CD4-positive, alpha-beta T cell treated with Interleukin-17A for 4 hours (primary cell): ENCODE data around the gene AFDN.
A peak's percentile ranks its signal among the peaks of the same experiment; 100 is the strongest.

Experiments used
- DNase-seq: peaks from one replicate; pipeline ENCODE4 v3.0.0-alpha.2; 2020; ENCODE audit warnings: mixed read lengths

The AFDN gene, protein sequence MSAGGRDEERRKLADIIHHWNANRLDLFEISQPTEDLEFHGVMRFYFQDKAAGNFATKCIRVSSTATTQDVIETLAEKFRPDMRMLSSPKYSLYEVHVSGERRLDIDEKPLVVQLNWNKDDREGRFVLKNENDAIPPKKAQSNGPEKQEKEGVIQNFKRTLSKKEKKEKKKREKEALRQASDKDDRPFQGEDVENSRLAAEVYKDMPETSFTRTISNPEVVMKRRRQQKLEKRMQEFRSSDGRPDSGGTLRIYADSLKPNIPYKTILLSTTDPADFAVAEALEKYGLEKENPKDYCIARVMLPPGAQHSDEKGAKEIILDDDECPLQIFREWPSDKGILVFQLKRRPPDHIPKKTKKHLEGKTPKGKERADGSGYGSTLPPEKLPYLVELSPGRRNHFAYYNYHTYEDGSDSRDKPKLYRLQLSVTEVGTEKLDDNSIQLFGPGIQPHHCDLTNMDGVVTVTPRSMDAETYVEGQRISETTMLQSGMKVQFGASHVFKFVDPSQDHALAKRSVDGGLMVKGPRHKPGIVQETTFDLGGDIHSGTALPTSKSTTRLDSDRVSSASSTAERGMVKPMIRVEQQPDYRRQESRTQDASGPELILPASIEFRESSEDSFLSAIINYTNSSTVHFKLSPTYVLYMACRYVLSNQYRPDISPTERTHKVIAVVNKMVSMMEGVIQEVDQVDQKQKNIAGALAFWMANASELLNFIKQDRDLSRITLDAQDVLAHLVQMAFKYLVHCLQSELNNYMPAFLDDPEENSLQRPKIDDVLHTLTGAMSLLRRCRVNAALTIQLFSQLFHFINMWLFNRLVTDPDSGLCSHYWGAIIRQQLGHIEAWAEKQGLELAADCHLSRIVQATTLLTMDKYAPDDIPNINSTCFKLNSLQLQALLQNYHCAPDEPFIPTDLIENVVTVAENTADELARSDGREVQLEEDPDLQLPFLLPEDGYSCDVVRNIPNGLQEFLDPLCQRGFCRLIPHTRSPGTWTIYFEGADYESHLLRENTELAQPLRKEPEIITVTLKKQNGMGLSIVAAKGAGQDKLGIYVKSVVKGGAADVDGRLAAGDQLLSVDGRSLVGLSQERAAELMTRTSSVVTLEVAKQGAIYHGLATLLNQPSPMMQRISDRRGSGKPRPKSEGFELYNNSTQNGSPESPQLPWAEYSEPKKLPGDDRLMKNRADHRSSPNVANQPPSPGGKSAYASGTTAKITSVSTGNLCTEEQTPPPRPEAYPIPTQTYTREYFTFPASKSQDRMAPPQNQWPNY (N-terminal part only)

DNA sequence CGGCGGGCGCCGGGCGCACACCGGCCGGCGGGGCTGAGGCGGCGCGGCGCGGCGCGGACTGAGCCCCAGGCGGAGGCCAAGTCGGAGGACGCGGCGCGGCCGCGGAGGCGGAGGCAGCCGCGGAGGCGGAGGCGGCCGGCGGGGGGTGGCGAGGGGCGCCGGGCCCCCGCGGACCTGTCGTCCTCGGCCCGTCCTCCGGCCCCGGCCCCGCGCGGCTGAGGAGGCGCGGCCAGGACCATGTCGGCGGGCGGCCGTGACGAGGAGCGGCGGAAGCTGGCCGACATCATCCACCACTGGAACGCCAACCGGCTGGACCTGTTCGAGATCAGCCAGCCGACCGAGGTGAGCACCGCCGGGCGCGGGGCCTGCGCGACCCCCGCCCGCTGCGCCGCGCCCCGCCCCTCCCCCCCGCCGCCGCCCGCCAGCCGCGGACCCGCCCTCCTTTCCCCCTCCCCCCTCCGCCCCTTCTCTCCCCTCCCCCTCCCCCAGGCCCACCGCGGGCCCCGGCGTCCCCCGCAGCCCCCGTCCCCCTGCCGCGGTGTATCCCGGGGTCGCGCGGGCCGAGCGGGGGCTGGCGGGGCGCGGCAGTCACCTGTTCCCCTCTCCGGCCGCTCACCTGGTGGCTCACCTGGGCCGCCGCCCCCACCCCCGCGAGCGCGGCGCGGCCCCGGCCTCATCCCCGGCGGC is at the start of gene AFDN:
AFDN (plus strand) TSS at position 16 of the 687 bp plus-strand sequence; CDS start at position 238, 222 bp downstream.
- DNase-seq, result peak; percentile 18

DNA sequence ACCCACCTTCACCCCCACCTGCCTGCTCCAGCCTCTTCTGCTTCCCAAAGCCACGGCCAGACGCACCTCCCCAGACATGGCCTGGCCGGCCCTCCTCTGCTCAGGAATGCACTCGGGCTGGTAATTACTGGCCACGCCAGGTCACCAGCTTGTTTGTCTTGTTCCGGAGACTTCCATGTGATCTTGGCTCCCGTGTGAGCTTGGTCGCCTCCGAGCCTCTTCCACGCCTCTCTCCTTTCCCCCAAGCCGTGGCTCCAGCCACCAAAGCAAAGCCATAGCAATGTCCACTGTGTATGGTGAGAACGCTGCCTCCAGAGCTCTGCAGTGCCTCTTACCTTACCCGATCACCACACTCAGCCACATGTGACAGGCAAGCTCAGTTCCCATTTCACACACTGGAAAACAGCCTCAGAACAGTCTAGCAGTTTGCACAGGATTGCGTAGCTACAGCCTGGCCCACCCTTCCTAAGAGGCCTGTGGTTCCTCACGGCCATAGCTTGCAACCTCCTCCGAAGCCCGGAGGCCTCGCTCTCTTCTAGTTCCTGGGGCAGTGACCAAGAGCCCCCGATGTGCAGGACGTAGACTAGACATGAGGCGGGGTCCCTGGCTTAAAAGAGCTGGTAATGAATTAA is 48.1 kb upstream of the AFDN start:
- DNase-seq, result no peak

DNA sequence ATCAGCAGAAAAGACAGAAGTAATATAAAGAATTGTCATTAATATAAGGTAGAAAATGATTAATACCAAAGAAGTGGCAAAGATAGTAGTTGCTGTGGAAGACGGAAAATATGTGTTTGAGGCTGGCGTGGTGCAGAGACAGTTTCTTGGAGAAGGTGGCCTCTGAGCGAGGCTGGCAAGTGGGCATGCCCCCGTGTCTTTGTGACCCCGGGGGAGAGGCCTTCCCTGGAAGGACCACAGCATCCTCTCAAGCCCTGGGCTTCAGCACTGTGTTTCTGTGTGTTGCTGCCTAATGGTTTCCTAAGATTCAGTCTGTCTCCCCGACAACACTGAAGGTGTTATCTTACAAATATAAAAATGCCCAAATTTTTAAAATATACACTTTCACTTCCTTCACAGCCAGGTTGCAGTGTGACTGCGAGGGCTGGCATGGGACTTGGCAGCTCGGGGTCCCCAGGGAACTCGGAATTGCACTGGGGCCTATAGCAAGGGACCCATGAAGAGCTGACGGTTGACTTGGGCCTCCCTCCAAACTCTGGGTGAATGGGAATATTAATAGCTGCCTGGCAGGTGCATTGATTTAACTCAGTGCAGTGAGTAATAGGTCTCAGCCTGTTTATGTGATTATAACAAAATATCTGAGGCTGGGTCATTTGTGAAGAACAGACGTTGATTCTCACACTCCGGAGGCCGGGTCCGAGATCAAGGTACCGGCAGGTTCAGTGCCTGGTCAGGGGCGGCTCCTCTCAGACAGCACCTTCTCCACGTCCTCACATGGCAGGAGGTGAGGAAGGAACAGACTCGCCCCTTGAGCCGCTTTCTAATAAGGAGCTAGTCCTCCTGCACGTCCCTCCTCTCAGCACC is 47.4 kb upstream of the AFDN start:
- DNase-seq, result no peak

DNA sequence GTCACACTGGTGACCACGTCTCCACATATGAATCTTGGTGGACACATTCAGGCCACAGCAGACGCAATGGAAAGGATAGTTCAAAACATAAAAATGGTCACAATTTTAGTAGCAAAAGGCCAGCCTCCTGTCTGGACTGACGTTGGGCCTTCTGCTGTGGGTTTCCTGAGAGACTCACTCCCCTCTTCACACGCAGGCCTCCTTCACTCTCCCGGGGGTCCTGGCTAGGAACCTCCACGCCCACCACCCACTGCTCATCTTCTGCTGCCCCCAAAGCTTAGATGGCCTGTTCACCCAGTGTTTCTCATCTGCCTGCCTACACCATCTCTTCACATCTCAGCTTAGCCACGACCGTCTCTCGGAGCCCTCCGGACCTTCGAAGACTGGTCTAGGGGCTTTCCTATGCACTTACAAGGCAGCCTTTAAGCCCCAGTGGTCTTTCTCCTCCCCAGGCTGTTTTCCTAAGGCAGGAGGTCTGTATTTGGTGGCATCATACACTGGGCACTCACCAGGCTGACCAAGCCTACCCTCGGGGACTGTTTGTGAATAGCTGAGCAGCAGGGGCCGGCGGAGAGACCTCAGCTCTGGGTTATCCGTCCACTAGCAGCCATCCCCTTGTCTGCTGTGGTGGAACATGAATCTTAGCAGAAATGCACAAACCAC is 46.6 kb upstream of the AFDN start:
- DNase-seq, result no peak

DNA sequence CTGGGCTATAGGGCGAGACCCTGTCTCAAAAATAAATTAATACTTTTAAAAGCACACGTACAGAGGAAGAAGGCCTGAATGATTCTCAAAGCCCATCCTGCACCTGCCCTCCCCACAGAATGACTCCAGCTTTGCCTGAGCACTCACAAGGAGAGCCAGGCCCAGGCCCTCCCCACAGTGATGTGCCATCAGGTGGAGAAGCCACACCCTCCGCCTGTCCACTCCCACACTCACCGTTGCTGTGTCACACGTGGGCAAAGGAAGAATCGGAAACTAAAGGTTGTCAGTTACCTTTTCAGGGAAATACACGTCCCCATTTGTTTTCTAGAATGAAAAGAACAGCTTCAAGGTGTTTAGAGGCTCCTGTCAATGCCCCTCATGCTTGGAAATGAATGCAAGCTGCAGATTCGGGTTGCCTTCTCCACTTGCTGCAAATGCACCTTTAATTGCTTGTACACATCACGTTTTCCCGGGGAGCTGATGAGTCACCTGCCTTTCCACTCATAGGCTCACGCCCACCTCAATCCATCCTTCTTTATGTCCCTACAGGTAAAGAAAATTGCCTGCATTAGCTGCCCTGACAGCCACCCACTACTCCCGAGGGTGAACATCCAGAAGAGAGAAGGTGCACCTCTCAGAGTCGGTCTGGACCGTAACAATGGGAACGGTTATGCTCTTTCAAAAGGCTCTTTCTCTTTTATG is 45.5 kb upstream of the AFDN start:
- DNase-seq, result no peak

DNA sequence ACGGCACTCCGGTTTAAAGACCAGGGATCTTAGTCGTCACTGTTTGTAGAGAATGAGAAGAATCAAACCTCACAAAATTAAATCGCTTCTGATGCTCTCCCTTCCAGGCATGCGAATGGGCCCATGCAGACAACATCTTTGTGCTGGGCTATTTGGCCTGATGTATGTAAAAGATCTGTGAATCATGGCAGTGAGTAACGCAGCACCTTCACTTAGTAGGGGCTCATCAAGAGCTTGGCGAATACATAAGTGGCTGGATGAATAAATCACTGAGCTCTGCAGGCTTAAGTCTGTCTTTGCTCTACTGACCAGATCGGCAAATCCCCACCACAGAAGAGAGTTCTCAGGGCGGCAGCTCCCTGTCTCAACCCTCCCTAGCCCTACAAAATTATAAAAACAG is 44.8 kb upstream of the AFDN start:
- no peak for DNase-seq

DNA sequence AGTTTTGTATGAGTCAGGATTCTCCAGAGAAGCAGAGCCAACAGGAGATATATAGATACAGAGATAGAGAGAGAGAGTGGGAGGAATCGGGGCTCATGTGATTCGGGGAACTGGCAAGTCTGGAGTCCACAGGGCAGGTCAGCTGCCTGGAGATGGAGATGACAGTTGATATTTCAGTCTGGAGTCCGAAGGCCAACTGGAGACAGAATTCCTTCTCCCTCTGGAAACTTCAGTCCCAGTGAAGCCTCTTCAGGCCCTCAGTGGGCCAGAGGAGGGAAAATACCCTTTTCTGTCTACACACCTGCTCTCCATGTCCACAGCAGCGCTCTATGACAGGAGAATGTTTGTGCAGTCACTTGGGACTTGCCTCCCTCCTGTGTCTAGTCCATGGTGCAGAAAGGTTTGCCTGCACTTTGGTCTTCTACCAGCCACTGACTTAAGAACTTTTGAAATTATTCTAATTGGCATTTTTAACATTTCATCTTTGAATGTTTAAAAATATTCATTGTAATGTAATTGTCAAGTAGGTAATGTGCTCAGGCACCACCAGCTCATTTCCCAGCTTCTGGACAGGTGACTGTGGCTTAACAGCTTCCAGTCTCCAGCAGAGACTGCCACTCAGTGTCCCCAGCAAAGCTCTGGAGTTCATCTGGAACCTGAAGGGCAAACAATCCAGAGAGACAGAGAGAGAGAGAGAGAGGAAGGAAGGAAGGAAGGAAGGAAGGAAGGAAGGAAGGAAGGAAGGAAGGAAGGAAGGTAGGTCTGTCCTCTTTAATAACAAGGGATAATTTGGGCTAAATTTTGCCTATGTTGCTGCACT is 43.8 kb upstream of the AFDN start:
- DNase-seq, result no peak

DNA sequence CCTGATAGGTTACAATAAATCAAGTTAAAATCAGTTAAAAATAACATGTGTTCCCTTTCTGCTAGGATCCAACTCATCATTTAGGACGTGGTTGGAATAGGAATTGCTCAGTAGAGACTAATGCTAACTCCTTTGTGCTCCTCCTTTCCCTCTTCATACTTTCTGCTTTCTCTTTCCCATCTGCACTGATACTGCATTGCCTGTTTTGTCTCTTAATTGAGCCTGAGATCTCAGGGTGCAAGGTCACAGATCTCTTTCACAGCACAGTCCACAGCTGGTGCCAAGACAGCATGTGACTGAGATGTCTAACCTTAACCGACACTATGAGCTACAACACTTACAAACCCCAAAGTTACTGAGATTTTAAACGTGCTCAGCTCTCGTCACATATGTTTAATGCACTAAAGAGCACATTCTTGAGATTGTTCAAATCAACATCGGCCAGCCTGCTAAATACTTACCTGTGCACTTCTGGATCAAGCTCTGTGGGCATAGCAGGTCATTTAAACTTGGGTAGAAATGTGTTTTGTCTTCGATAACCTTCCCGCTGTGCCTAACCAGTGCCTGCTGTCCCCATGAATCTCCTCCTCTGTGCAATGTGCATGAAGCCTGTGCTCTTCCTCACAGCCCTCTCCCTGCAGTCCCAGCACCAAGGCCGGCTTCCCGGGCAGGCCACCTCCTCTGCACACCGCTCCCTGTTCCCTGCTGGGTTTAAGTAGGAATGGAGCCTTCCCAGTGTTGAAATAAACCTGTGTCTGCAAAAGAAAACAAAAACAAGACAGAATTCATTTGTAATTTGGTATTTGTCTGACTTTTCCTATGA is 39.6 kb upstream of the AFDN start:
- no peak for DNase-seq

DNA sequence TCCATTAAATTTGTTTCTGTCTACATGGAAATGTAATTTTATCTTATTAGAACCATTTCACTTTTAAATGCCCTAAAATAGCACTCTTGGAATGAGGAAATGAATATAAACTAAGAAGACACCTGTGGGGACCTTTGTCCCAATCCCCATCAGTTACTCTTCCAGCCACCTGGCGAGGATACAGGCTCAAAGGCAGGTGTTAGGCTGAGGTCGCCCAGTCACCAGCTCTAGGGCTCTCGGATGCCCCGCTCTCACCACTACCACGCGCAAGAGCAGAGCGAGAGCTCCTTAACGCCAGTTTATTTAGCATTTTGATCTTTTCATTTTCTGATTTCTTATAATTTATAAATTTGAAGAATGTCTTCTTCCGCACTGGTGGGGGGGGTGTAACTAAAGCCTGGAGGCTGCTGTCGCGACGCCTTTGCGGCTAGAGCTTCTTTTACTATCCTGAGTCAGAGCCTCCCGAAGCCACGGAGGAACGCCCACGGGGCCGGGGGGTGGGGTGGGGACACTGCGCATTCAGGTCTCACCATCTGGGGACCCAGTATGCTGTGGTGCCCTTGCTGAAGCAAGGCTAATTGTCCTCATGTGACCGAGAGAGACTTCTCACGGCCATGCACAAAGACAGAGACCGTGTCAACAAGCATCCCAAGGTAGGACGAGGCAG is 38.7 kb upstream of the AFDN start:
- no peak for DNase-seq

DNA sequence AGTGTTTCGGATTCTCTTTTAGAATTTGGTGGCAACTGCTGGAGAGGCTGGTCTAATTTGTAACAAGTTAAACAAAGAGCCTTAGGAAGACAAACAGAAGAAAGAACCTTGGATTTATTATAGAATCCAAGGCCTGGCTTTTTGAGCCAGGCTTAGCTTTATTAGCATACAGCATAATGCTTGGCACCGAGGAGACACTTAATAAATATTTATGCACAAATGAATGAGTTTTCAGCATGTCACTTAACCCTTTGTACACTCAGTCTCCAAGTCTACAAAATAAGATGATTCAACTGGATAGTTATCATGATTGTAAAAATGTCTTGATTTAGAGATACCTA is 38.2 kb upstream of the AFDN start:
- DNase-seq, result no peak

DNA sequence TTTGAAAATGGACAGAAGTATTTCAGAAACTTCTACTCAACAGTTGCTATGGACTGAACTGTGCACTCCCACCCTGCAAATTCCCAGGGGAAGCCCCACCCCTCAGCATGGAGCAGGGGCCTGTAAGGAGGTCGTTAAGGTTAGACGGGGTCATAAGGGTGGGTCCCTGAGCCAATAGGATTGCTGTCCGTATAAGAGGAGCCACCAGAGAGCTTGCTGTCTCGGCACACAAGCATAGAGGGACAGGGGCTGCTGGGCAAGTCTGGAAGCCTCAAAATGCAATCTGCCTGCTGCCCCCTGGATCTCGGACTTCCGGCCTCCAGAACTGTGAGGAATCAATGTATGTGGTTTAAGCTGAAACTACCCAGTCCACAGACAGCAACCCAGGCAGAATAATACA is 37.4 kb upstream of the AFDN start:
- DNase-seq, result no peak

DNA sequence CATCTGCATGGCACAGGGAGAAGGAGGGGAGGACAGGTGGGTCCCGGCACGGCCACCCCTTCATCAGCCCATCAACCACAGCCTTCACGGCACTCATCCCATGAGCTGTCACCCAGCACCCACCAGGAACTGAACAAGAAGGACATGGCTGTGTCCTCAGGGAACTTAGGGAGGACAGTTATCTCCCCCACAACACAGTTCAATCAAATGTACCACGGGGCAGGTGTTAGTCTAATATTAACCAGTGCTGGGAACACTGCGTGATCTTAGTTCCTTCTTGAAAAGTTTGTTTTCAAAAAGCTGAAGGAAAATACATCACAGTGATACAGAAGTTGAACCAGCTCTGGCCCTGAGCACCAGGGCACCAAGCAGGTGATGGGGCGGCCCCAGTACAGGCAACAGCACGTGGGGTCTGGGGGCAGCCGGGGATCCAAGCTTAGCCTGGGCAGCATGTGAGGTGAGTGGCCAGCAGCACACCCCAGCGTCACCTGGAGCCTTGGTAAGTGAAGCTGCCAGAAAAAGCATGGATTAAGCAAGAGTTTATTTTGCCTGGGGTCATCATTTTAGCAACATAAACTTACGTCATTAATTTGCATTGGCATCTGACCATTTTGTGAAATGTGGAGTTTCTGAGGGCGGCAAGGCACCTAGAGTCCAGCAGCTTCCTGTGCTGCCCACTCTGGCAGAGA is 35.5 kb upstream of the AFDN start:
- no peak for DNase-seq

DNA sequence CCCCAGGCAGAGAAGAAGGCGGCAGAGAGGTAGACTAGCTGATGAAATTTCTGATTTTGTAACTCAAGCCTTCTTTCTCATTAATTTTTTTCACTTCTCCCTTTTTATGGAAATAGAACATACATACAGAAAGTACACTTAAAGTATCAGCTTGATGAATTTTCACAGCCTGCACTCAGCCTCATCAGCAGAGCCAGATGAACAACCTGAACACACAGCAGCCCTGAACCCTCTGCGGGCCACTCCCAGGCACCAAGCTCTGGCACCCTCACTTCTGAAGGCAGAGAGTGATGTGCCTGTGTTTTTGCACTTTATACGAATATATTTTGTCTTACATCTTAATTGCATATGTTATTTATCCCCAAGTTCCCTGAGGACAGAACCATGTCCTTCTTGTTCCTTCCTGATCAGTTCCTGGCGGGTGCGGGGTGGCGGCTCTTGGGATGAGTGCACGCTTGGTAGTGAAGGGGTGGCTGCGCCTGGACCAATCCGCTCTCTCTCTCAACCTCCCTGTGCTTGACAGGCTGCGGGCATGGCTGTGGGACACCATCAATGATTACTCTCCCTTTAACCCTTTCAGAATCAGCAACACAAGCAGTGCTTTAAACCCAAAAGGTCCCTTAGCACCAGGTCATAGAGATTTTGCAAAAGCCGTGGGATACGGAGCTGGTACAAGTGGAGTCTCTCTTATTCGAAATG is 34.8 kb upstream of the AFDN start:
- DNase-seq, result no peak

DNA sequence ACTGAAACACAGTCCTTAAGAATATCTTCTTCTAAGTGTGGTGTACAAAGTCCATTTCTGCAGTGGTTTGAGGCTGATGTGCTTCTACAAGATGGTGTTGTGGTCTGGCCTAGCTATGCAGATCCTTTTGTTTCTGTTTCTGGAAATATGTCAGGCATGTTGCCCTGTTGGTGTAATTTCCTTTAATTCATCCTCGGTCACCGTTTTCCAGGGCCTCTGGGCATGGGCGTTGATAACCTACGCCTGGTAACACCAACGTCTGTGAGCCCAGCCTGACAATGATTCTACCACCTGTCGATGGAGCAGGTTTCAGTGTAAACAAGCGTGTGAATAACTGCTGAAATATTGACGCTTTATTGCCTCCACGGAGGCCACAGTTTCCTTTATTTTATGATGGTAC is 33.3 kb upstream of the AFDN start:
- no peak for DNase-seq

DNA sequence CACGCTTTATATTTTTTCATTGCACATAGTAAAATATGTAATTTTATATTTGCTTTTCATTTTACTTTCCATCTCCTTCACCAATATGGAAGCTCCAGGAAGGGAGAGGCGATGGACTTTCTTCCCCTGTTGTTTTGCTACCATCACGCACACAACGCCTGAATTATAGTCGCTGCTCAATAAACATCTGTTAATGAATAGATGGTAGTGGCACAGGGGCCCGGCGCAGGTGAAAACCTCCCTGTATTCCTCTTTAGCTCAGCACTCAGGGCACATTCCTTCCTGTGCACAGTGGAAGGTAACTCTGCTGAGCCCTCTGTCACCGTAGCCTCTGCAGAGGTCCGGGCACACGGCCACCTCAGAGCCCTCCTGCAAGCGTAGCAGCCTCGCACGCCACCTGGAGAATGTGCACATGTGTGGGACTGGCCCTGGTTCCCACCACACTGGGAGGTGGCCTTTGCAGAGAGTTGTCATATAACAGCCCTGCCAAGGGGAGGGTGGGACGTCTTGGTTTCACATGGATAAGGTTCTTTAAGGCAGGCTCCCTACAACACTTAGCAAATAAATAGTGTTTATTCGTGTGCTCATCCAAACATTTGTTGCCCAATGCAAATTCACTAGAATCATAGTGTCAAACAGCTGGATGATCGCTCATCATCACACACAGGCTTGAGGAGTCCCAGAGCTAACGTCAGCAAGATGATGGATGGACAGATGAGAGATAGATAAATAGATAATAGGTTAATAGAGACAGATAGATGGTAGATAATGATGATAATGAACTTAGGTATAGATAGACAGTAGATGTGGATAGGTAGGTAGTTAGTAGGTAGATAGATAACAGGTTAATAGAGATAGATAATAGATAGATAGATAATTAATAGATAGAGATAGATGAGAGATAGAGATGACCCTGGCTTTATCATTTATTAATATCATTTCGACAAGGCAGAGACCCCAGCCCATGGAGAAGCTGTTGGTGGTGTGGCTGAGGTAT is 32.3 kb upstream of the AFDN start:
- DNase-seq, result no peak
